Ovary (tissue), 9 donors: Measurements from ENCODE around the gene PTDSS2. TPM values are rescaled to one million over a fixed set of nuclear protein-coding genes. Genes with fewer than 3 reads are reported as not detected.

ENCODE experiments used
- DNase-seq, 5 donors: peaks; one replicate each; pipeline ENCODE4 v3.0.0-alpha.2; 2019 to 2020
- H3K27ac ChIP-seq, 2 donors: fragments of 200-600 bp; one replicate each; pipeline versions ENCODE4 v1.5.1 to v1.8.0; 2019 to 2022
- H3K27me3 ChIP-seq: fragments of 200-600 bp; one replicate; pipeline ENCODE4 v1.8.0; 2022
- H3K36me3 ChIP-seq: fragments of 200-600 bp; sonication (generic); one replicate; pipeline ENCODE4 v1.5.1; 2019
- H3K4me1 ChIP-seq: one replicate; pipeline ENCODE4 v1.8.1; 2013; ENCODE audit warnings: mild to moderate bottlenecking, moderate library complexity; ENCODE audit not compliant: insufficient read depth
- H3K4me3 ChIP-seq: fragments of 200-600 bp; sonication (generic); one replicate; pipeline ENCODE4 v1.5.1; 2017
- H3K9me3 ChIP-seq, 2 donors: fragments of 200-600 bp in 1 of 2; sonication (generic) in 1 of 2; one replicate each; pipeline versions ENCODE4 v1.5.1 to v1.8.1; 2013 to 2019; ENCODE audit warnings: mild to moderate bottlenecking in 1 of 2, moderate library complexity in 1 of 2
- EP300 ChIP-seq: sonication (generic); formaldehyde crosslinking; IDR thresholded peaks from one replicate; pipeline ENCODE4 v1.6.1; 2017; ENCODE audit warnings: antibody characterized with exemption
- POLR2A ChIP-seq: fragments of 450-650 bp; IDR thresholded peaks from one replicate; pipeline ENCODE4 v1.6.1; 2017; ENCODE audit warnings: antibody characterized with exemption, mild to moderate bottlenecking, moderate library complexity
- WGBS, 3 donors: extraction: QIAGEN DNeasy Blood & Tissue Kit in 1 of 3; methylation state at CpG; one replicate each; pipeline versions ENCODE4 v1.1.5 to v1.1.7; 2013 to 2017; 5-methylcytosine and 5-hydroxymethylcytosine counted together
- intact Hi-C, 4 donors: fragments of 100-400 bp; cut with DNase I; formaldehyde crosslinking; loops; one replicate each; pipeline versions ENCODE4 v1.11.0 to v1.15.1; 2022 to 2023
- polyA plus RNA-seq, 2 donors: library from polyadenylated mRNA; stranded (reverse); fragments of 200-250 nt in 1 of 2; fragments of 350-450 nt in 1 of 2; fragmentation: Illumina TruSeq in 1 of 2; extraction: RNeasy Lipid Tissue Mini Kit (QIAGEN cat#74804) in 1 of 2; gene quantifications; one replicate each; pipeline ENCODE4 v1.2.3, GENCODE V29; 2013 to 2014
- total RNA-seq, 7 donors: library from RNA; depleted of rRNA in 2 of 7; stranded (reverse); fragments of >200 nt in 2 of 7; fragmentation: NEBNext Ultra II Directional in 3 of 7; extraction: Animal tissue kit (Norgen Biotek cat#: 25700) in 3 of 7; gene quantifications; one replicate each; pipeline versions ENCODE4 v1.1.0 to v1.2.4, GENCODE V29; 2016 to 2023
- TF ChIP-seq, protein P1 (sequence below), 3 donors: fragments of 450-650 bp in 2 of 3; fragments of 200-600 bp in 1 of 3; IDR thresholded peaks; one replicate each; pipeline versions ENCODE4 v1.5.1 to v1.8.0; 2016 to 2022; ENCODE audit warnings: antibody characterized with exemption in 3 of 3, mild to moderate bottlenecking in 1 of 3
- donor health status: DM: no; HTN: no; CAD: no; lungs with moderate emphysema.
- donor health status: DM: no; HTN: no; CAD: no.
- donor health status: Bipolar disorder and iron deficiency.
- donor health status: DM: yes; HTN: yes; CAD: no.
- donor health status: DM: no; HTN: no; CAD: no.
- donor health status: DM: yes; HTN: yes; CAD: no.

PTDSS2 gene
- total and polyA plus RNA-seq, 9 donors, result 17.1 to 56.5 (median 38.8) TPM

- Histone ChIP-seq H3K36me3 (no peaks in the 10 kb centered on the region), H3K4me1 (peaks cover 11% of the 10 kb centered on the region), H3K27me3 (no peaks in the 10 kb centered on the region), H3K4me3 (no peak overlapping the region), H3K27ac (no peak overlapping the region), H3K9me3 (no peaks in the 10 kb centered on the region)
- TF ChIP-seq EP300 (no peak), POLR2A (no peak)
- TF ChIP-seq, protein P1, sequence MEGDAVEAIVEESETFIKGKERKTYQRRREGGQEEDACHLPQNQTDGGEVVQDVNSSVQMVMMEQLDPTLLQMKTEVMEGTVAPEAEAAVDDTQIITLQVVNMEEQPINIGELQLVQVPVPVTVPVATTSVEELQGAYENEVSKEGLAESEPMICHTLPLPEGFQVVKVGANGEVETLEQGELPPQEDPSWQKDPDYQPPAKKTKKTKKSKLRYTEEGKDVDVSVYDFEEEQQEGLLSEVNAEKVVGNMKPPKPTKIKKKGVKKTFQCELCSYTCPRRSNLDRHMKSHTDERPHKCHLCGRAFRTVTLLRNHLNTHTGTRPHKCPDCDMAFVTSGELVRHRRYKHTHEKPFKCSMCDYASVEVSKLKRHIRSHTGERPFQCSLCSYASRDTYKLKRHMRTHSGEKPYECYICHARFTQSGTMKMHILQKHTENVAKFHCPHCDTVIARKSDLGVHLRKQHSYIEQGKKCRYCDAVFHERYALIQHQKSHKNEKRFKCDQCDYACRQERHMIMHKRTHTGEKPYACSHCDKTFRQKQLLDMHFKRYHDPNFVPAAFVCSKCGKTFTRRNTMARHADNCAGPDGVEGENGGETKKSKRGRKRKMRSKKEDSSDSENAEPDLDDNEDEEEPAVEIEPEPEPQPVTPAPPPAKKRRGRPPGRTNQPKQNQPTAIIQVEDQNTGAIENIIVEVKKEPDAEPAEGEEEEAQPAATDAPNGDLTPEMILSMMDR (IDR thresholded peaks at IDR 0.05), result no peak
- DNase-seq, result no peak
- intact Hi-C loops, result no loop called here
- 94% methylated on average over 19 of the region's 19 CpGs for WGBS, 3 donors
These were observed 23.3 kb downstream of the PTDSS2 start for GRCh38 chr11:473415-473814.

DNA sequence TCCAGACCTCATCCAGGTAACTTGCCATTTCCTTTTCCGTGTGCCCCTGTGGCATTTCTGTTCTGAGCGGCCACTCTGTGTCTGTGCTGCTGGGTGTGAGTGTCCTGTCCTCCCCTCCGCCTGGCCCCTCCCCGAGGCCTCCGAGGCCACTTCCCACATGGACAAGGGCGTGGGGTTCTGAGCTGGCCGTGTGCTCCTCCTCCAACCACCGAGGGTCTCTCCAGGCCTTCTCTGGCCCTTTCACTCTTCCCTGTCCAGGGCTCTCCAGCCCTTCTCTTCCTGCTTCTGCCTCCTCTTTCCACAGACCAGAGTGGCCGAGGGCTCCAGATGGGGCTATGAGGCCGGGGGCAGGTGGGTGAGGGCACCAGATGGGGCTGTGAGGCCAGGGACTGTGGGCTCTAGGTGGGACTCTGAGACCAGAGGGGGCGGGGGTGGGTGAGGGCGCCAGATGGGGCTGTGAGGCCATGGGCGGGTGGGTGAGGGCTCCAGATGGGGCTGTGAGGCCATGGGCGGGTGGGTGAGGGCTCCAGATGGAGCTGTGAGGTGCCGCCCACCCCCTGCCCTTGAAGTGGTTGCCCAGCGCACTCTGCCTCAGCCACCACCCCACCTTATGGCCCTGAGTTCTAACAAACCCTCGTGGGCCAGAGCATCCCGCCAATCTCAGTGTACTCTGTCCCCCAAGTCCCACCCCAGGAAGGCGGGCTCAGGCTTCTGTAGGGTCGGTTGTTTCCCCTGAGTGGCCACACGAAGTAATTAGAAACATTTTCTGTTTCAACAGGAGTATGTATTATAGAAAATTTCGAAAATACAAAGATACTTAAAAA, 24.1 kb downstream of the PTDSS2 start:
- DNase-seq, result no peak
- Histone ChIP-seq H3K4me1 (peaks cover 9% of the 10 kb centered on the region), H3K4me3 (no peak overlapping the region), H3K9me3 (no peaks in the 10 kb centered on the region), H3K27ac (no peak overlapping the region), H3K27me3 (no peaks in the 10 kb centered on the region), H3K36me3 (no peaks in the 10 kb centered on the region)
- WGBS, 3 donors, result 84 to 86% (median 86%) methylated on average over 22 of the region's 22 CpGs
- TF ChIP-seq EP300 (no peak), POLR2A (no peak)
- TF ChIP-seq, protein P1 (IDR thresholded peaks at IDR 0.05), result no peak
- intact Hi-C loops, result no loop called here

- H3K27me3 ChIP-seq, result no peaks in the 10 kb centered on the region
- DNase-seq, result no peak
- intact Hi-C loops, result no loop called here
- peaks cover 3% of the 10 kb centered on the region for H3K4me1 ChIP-seq
- H3K9me3 ChIP-seq, result no peaks in the 10 kb centered on the region
- TF ChIP-seq, protein P1 (IDR thresholded peaks at IDR 0.05), result no peak
- TF ChIP-seq POLR2A (no peak), EP300 (no peak)
- no peak overlapping the region for H3K27ac ChIP-seq
- no peaks in the 10 kb centered on the region for H3K36me3 ChIP-seq
- H3K4me3 ChIP-seq, result no peak overlapping the region
- WGBS, 3 donors, result 91 to 97% (median 96%) methylated on average over 48 of the region's 48 CpGs
These were observed 24.9 kb downstream of the PTDSS2 start for GRCh38 chr11:474914-475506.

- Histone ChIP-seq H3K4me1 (no peaks in the 10 kb centered on the region), H3K36me3 (no peaks in the 10 kb centered on the region), H3K27ac (no peak overlapping the region), H3K27me3 (no peaks in the 10 kb centered on the region), H3K4me3 (no peak overlapping the region), H3K9me3 (no peaks in the 10 kb centered on the region)
- TF ChIP-seq POLR2A (no peak), EP300 (no peak)
- TF ChIP-seq, protein P1 (IDR thresholded peaks at IDR 0.05), result no peak
- intact Hi-C loops, result no loop called here
- 86 to 93% (median 89%) methylated on average over 7 to 9 of the region's 9 CpGs for WGBS, 3 donors
- no peak for DNase-seq
These were observed 25.9 kb downstream of the PTDSS2 start for GRCh38 chr11:475941-476340.
